ENCODE data around the gene RRAS2. TPM values are rescaled to one million over a fixed set of nuclear protein-coding genes. Genes with fewer than 3 reads are reported as not detected.
"Not testable (repeated sequence)": the region's sequence is repeated elsewhere in the genome, so short reads cannot be mapped to it uniquely, and the experiment has no call there.

Gene RRAS2
- total RNA-seq, 1 experiment from 2014 or later = 52.0 TPM

- no peak for DNase-seq (ENCODE audit: low read depth)
Measured at GRCh38 chr11:14372011-14372410, 13.0 kb upstream of the RRAS2 start.

DNA sequence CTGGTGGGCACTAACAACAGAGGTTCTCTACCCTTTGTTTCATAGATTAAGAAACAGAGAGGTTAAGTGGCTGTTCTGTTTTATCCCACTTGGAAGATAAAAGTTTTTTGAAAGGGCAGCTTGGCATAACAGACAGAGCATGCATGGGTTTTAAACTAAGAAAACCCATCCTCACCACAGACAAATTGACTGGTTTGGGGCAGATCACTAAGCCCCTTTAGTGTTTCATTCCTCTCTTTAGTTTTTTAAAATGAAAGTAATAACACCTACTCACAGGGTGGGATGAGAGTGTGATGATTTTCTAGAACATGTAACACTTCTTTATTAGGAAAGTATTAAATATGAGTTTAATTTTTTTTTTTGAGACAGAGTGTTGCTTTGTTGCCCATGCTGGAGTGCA lies 12.3 kb upstream of the RRAS2 start:
- DNase-seq (ENCODE audit: low read depth) = no peak

DNA sequence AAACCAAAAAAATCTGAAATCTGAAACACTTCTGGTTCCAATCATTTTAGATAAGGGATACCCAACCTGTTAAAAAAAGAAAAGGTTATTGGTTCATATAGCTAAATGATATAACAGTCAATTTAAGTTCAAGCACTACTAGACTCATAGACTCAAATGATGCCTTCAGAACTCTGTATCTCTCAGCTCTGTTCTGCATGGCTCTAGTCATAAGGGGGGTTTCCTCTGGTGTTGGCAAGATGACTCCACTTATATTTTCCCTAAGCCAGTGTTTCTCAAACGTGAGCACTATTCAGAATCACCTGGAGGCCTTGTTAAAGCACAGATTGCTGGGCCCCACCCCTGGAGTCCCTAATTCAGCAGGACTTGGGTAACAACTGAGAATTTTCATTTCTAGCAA lies 11.5 kb upstream of the RRAS2 start:
- no peak for DNase-seq (ENCODE audit: low read depth)

GRCh38 chr11:14369598-14369997 lies 10.6 kb upstream of the RRAS2 start:
- no peak for DNase-seq (ENCODE audit: low read depth)

DNA sequence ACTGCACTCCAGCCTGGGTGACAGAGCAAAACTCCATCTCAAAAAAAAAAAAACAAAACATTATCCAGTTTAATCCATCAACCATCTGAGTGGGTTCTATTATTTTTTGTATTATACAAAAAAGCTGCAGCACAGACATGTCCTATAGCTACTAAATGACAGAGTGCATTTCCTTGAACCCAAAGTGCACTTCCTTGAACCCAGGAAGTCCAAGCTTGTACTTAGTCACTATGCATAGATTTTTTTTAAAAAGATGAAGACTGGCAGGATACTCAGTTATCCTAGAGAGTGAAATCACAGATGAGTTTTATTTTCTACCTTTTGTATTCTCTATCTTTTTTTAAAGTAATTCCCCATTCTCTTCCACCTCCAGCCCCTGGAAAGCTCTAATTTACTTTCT lies 8.0 kb upstream of the RRAS2 start:
- no peak for DNase-seq (ENCODE audit: low read depth)

DNA sequence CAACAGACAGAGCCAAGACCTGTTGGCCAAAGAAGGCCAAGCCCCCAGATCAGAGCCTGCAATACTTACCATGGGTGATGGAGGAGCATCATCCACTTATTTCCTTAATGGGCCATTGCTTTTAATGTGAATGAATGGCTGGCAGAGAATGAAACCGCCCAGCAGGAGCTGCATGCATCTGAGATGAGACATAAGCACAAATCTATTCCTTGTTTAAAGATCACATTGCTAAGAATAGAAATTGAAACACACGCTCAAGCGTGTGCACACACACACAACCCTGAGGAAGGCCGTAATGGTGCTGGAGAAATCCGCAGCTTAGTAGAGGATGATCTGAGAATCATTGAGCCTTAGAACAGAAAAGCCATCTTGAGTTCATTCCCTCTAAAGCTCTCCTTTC lies 5.3 kb upstream of the RRAS2 start:
- no peak for DNase-seq (ENCODE audit: low read depth)

DNA sequence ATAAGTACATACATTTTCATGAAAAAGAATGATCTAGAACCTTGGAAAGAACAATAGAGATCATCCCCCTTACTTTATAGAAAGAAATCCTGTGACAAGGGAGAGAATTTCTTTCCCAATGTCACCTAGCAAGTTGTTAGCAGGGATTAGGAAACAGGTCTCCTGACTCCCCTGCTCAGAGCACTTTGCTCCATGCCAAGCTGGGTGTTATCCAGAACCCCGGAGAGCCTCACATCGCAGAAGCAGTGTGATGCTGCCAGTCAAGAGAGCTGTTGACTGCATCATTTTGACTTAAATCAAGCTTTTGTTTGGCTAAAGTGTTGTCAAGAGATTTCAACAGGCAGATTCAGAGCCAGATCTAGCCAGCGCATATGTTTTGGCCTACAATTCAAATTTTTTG lies 3.6 kb upstream of the RRAS2 start:
- DNase-seq (ENCODE audit: low read depth) = no peak

DNA sequence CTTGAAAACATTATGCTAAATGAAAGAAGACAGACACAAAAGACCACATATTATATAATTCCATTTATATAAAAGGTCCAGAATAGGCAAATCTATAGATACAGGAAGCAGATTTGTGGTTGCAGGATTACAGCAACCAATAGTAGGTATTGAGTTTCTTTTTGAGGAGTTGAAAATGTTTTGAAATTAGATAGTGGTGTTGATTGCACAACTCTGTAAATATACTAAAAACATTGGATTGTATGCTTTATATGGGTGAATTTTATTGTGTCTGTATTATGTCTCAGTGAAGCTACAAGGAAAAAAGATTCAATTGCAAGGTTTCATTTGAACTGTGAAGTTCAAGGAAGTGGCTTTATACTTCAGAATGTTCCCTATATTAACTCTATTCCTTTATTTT lies 3.0 kb upstream of the RRAS2 start:
- DNase-seq (ENCODE audit: low read depth) = no peak

DNA sequence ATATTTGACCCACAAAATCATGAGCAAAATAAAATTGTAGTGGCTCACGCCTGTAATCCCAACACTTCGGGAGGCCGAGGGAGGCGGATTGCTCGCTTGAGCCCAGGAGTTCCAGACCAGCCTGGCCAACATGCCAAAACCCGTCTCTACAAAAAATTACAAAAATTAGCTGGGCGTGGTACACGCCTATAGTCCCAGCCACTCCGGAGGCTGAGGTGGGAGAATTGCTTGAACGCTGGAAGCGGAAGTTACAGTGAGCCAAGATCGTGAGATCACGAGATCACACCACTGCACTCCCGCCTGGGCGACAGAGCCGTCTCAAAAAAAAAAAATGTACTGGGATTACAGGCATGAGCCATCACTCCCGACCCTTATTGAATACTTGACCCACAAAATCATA lies 2.0 kb upstream of the RRAS2 start:
- no peak for DNase-seq (ENCODE audit: low read depth)

DNA sequence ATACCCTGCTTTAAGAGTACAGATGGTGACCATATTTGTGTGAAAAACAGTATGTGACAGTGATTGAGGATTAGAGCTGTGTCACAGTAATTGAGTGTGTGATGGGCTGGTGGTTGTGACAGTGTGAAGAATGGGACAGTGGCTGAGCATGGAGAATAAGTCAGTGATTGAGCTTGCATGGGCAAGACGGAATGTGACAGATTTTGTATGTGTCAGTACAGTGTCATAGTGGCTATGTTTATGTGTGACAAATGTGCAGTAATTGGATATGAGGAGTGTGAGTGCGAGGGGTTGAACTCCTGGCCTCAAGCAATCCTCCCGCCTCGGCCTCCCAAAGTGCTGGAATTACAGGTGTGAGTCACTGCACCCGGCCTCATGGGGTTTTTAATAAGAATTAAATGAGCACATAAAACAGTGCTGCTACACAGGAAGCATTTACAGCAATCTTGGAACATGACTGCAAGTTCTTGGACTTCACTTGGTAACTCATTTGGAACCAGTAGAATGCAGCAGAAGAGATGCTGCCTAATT lies 583 bp upstream of the RRAS2 start:
- peak; percentile 49 for DNase-seq (ENCODE audit: low read depth)

- peak; percentile 78 for DNase-seq (ENCODE audit: low read depth)
Measured at GRCh38 chr11:14357881-14358728, 878 bp downstream of the RRAS2 start.

DNA sequence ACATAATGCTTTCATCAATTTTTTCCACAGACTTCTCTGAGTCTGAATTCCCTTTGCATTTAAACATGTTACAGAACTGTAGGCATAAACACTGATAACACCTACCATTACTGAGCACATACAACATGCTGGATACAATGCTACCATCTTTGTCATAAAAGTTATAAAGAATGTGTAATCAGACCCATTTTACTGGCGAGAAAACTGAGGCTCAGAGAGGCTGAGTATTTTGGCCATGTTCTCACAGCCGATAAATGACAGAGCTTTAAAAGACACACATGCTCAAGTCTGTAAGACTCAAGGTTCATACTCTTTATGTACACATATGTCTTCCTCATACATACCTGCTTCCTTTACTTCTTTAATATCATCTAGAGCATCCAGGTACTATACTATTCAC lies 2.6 kb downstream of the RRAS2 start:
- DNase-seq (ENCODE audit: low read depth) = no peak

DNA sequence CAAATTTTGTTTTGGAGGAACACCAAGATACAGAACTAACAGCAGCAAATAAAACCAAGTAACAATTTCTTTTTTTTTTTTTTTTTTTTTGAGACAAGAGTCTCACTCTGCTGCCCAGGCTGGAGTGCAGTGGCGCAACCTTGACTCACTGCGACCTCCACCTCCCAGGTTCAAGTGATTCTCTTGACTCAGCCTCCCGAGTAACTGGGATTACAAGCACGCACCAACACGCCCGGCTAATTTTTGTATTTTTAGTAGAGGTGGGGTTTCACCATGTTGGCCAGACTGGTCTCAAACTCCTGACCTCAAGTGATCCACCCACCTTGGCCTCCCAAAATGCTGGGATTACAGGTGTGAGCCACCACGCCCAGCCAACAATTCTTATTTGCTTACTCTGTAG lies 4.4 kb downstream of the RRAS2 start:
- not testable (repeated sequence) for DNase-seq (ENCODE audit: low read depth)

DNA sequence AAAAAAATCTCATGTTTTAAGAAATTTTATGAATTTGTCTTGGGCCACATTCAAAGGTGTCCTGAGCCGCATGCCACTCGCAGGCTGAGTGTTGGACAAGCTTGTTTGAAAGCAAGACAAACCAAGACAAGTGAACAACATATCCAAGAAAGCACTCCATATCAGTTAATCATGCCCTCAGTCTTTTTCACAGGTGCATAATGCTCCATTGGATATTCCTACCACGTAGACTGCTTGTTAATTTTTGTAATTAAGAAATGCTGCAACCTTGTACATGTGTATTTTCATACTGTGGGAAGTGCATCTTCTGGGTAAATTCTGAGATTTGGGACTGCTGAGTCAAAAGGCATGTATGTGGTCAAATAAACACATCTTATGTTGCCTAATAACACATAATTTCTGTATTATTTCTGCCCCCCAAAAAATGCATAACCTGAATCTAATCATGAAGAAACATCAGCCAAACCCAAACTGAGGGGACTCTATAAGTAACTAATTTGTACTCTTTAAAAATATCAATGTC lies 8.2 kb downstream of the RRAS2 start:
- DNase-seq (ENCODE audit: low read depth) = no peak

- DNase-seq (ENCODE audit: low read depth) = no peak
Measured at GRCh38 chr11:14350215-14350614, 8.8 kb downstream of the RRAS2 start.

GRCh38 chr11:14347991-14348390 lies 11.0 kb downstream of the RRAS2 start:
- no peak for DNase-seq (ENCODE audit: low read depth)

DNA sequence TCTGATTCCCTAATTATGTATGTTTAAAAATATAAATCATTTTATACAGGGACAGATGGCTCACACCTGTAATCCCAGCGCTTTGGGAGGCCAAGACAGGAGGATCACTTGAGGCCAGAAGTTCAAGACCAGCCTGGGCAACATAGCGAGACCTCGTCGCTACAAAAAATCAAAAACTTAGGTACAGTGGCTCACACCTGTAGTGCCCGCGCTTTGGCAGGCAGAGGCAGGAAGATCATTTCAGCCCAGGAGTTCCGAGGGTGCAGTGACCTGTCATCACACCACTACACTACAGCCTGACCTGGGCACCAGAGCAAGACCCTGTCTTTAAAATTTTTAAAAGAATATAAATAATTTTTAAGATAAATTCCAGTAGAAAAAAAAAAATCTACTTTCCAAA lies 11.5 kb downstream of the RRAS2 start:
- no peak for DNase-seq (ENCODE audit: low read depth)

DNA sequence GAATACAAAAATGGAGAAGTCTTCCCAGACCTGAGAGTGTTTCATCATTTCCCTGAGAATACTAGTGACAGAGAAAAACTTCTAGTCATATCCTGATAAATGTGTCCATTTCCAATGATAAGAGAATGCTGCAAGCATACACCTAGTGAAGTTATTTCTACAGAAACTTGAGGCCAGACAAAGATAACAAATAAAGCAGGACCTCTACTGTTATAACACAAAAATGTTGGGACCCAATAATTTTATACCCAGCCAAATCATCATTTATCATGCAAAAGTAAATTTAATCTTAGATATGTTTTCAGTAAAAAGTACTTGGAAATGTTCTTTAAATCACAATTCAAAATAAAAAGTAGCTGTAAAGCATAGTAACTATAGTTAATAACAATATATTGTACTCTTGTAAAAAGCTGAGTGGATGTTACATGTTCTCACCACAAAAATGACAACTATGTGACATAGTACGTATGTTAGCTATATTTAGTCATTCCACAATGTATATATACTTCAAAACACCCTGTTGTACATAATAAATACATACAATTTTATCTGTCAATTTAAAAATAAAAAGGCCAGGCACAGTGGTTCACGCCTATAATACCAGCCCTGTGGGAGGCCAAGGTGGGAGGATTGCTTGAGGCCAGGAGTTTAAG lies 12.6 kb downstream of the RRAS2 start:
- no peak for DNase-seq (ENCODE audit: low read depth)

DNA sequence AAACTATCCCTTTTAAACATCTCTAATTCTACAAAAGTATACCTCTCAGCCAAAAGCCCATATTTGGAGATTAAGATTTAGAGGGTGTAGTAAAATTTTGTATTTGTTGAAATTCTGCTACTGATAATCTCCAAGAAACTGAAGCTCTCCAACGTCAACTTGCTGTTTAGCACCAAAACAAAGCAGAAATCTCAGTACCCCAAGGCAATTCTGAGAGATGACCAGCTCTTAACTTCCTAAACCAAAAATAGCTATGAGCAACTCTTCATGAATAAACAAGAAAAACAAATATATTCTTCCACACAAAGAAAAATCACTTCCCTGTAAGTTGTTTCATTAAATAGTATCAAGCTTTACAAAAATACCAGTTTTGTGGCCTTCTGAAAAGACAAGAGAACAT lies 13.3 kb downstream of the RRAS2 start:
- DNase-seq (ENCODE audit: low read depth) = no peak

DNA sequence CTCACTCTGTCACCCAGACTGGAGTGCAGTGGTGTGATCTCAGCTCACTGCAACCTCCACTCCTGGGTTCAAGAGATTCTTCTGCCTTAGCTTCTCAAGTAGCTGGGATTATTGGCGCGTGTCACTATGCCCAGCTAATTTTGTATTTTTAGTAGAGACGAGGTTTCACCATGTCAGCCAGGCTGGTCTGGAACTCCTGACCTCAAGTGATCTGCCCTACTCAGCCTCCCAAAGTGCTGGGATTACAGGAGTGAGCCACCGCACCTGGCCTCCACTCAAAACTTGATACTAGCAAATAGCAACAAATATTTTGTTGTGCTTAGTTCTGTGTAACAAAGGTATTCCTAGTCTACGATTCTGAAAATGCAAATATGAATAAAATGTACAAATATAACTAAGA lies 14.0 kb downstream of the RRAS2 start:
- not testable (repeated sequence) for DNase-seq (ENCODE audit: low read depth)

DNA sequence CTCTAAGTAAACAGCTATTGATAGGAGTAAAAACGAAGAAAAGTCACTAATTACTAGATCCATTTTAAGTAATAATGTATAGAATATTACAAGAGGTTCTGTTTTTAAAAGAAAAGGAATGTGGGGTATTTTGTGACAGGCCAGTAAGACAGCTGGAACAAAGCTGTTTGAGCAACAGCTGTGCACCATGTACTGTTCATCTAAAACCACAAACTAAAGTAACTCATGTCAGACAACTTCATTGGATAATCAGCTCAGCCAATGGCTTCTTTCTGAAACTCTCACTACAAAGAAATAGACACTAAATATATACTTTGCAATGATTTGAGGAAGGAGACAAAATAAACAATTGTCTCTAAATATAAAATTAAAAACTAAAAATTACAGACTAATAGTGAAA lies 16.1 kb downstream of the RRAS2 start:
- DNase-seq (ENCODE audit: low read depth) = no peak

DNA sequence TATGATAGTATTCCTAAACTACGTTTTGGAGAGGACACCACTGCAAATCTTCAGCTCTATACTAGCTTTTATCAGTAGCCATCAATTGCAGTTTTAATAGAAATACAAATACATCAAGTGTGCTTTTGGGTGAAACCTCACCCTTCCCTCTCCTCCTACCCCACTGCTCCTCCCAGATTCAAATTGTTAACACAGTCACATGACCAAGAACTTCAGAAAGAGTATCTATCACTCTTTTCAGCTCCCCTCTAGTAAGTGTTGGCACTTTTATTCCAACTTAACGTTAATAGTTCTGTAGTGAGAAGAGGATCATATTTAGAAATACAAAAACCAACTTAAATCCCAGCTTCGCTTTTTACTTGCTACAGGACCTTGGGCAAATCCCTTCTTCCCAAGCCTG lies 17.0 kb downstream of the RRAS2 start:
- no peak for DNase-seq (ENCODE audit: low read depth)

- no peak for DNase-seq (ENCODE audit: low read depth)
Measured at GRCh38 chr11:14340721-14341120, 18.3 kb downstream of the RRAS2 start.
